Panc1 (cell line): ENCODE results near the gene AGRP. TPM values are rescaled to one million over a fixed set of nuclear protein-coding genes. Genes with fewer than 3 reads are reported as not detected.

Source experiments
- ATAC-seq: fragments of 200-7000 bp; cut with Tn5 transposase; 2 replicates; pipeline ENCODE4 v1.9.1; 2020; ENCODE audit warnings: mild to moderate bottlenecking, moderate library complexity
- BruUV-seq: library from RNA; stranded (reverse); fragments of 400-500 nt; replicated peaks from 2 replicates; lab custom pipeline; 2021; lab: Mats Ljungman, UMichigan
- CTCF ChIA-PET: fragments of 300-600 bp; sonication (Branson Sonifier 250); formaldehyde crosslinking; loops from one replicate; lab custom pipeline; 2022; ENCODE audit warnings: antibody characterized with exemption; lab: Charles Lee
- POLR2A ChIA-PET: fragments of 300-600 bp; sonication (Branson Sonifier 250); formaldehyde crosslinking; loops from one replicate; lab custom pipeline; 2022; ENCODE audit warnings: antibody characterized with exemption; lab: Charles Lee
- DNase-seq: peaks from one replicate; pipeline ENCODE4 v3.0.0-alpha.2; 2010; ENCODE audit warnings: low read depth, low spot score
- H3K27ac ChIP-seq: 2 replicates; pipeline ENCODE4 v1.5.1; 2011; ENCODE audit warnings: mild to moderate bottlenecking, low read length, inconsistent platforms
- H3K27me3 ChIP-seq: fragments of 200-500 bp; sonication (Bioruptor generic); 2 replicates; pipeline ENCODE4 v1.6.0; 2014; ENCODE audit warnings: low read length, inconsistent platforms; ENCODE audit not compliant: control insufficient read depth, insufficient read depth
- H3K36me3 ChIP-seq: fragments of 200-500 bp; sonication (Bioruptor generic); 2 replicates; pipeline ENCODE4 v1.5.1; 2014; ENCODE audit warnings: inconsistent platforms, mild to moderate bottlenecking, low read length, moderate library complexity; ENCODE audit not compliant: control insufficient read depth, insufficient read depth
- H3K4me1 ChIP-seq: 2 replicates; pipeline ENCODE4 v1.5.1; 2011; ENCODE audit warnings: inconsistent platforms, mild to moderate bottlenecking, low read length, moderate library complexity; ENCODE audit not compliant: control insufficient read depth, insufficient read depth
- H3K4me3 ChIP-seq, 2 experiments: 2 replicates each; pipeline ENCODE4 v1.5.1; 2011 to 2012; ENCODE audit warnings: low read depth in 2 of 2, low read length in 2 of 2, mild to moderate bottlenecking in 2 of 2, inconsistent platforms in 1 of 2, moderate library complexity in 1 of 2
- H3K9me3 ChIP-seq: fragments of 200-500 bp; sonication (Bioruptor generic); 2 replicates; pipeline ENCODE4 v1.5.1; 2014; ENCODE audit warnings: low read depth, mild to moderate bottlenecking, inconsistent platforms, low read length, moderate library complexity; ENCODE audit not compliant: control insufficient read depth, insufficient read depth
- POLR2AphosphoS5 ChIP-seq: IDR thresholded peaks from 2 replicates; pipeline ENCODE4 v1.6.1; 2012; ENCODE audit warnings: mild to moderate bottlenecking, low read depth, low read length, moderate library complexity
- SIN3A ChIP-seq: IDR thresholded peaks from 2 replicates; pipeline ENCODE4 v1.6.1; 2012; ENCODE audit warnings: low read depth, mild to moderate bottlenecking, low read length, moderate library complexity, borderline replicate concordance; ENCODE audit not compliant: insufficient read depth
- TCF7L2 ChIP-seq: IDR thresholded peaks from 2 replicates; pipeline ENCODE4 v1.6.1; 2011; ENCODE audit warnings: mild to moderate bottlenecking, low read depth, low read length, inconsistent platforms
- in situ Hi-C: cut with HindIII; loops from 2 replicates; pipeline ENCODE4 v1.10.0; 2016; ENCODE audit warnings: low sequenced_read_pairs, low pct_unique_long_range_greater_than_20kb
- intact Hi-C: fragments of 100-400 bp; cut with micrococcal nuclease; formaldehyde crosslinking; loops from one replicate; pipeline ENCODE4 v1.10.0; 2022; ENCODE audit not compliant: unreplicated experiment
- total RNA-seq: library from RNA; stranded (reverse); gene quantifications from one replicate; pipeline ENCODE4 v1.2.1, GENCODE V29; 2021; ENCODE audit not compliant: unreplicated experiment
- TF ChIP-seq, protein P1 (sequence below): fragments of 450-650 bp; IDR thresholded peaks from 2 replicates; pipeline ENCODE4 v1.5.1; 2017; ENCODE audit warnings: mild to moderate bottlenecking
- TF ChIP-seq, protein P2 (sequence below), 2 experiments: IDR thresholded peaks; 2 replicates each; pipeline ENCODE4 v1.6.1; 2011 to 2012; ENCODE audit warnings: low read depth in 2 of 2, control low read depth in 1 of 2, low read length in 1 of 2, mild to moderate bottlenecking in 1 of 2, moderate library complexity in 1 of 2; ENCODE audit not compliant: insufficient read depth in 1 of 2

The AGRP gene
- total RNA-seq, 1 experiment from 2014 or later = not detected

DNA sequence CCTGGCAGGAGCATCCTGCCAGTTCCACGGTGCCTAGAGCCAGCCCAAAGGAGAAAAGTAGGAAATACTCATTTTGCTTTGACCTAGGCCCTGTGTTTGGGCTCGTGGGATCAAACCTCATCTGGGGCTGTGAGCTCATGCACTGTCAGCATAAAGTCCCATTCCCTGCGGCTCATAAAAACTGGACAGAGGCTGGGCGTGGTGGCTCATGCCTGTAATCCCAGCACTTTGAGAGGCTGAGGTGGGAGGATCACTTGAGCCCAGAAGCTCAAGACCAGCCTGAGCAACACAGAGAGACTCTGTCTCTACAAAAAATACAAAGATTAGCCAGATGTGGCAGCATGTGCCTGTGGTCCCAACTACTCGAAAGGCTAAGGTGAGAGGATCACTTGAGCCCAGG lies 20.3 kb downstream of the AGRP start:
- TF ChIP-seq, protein P1, sequence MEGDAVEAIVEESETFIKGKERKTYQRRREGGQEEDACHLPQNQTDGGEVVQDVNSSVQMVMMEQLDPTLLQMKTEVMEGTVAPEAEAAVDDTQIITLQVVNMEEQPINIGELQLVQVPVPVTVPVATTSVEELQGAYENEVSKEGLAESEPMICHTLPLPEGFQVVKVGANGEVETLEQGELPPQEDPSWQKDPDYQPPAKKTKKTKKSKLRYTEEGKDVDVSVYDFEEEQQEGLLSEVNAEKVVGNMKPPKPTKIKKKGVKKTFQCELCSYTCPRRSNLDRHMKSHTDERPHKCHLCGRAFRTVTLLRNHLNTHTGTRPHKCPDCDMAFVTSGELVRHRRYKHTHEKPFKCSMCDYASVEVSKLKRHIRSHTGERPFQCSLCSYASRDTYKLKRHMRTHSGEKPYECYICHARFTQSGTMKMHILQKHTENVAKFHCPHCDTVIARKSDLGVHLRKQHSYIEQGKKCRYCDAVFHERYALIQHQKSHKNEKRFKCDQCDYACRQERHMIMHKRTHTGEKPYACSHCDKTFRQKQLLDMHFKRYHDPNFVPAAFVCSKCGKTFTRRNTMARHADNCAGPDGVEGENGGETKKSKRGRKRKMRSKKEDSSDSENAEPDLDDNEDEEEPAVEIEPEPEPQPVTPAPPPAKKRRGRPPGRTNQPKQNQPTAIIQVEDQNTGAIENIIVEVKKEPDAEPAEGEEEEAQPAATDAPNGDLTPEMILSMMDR = no peak
- no peak for TF ChIP-seq TCF7L2
- TF ChIP-seq SIN3A = no peak
- no peak for TF ChIP-seq POLR2AphosphoS5
- TF ChIP-seq, protein P2, sequence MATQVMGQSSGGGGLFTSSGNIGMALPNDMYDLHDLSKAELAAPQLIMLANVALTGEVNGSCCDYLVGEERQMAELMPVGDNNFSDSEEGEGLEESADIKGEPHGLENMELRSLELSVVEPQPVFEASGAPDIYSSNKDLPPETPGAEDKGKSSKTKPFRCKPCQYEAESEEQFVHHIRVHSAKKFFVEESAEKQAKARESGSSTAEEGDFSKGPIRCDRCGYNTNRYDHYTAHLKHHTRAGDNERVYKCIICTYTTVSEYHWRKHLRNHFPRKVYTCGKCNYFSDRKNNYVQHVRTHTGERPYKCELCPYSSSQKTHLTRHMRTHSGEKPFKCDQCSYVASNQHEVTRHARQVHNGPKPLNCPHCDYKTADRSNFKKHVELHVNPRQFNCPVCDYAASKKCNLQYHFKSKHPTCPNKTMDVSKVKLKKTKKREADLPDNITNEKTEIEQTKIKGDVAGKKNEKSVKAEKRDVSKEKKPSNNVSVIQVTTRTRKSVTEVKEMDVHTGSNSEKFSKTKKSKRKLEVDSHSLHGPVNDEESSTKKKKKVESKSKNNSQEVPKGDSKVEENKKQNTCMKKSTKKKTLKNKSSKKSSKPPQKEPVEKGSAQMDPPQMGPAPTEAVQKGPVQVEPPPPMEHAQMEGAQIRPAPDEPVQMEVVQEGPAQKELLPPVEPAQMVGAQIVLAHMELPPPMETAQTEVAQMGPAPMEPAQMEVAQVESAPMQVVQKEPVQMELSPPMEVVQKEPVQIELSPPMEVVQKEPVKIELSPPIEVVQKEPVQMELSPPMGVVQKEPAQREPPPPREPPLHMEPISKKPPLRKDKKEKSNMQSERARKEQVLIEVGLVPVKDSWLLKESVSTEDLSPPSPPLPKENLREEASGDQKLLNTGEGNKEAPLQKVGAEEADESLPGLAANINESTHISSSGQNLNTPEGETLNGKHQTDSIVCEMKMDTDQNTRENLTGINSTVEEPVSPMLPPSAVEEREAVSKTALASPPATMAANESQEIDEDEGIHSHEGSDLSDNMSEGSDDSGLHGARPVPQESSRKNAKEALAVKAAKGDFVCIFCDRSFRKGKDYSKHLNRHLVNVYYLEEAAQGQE (IDR thresholded peaks at IDR 0.05; ENCODE audit: insufficient read depth in 1 of 2, low read depth in 2 of 2, low read length in 1 of 2) = no peak
- ATAC-seq (no peak), DNase-seq (no peak)
- no peaks in the 10 kb centered on the region for H3K4me1 ChIP-seq
- no peaks in the 10 kb centered on the region for H3K9me3 ChIP-seq
- no peaks in the 10 kb centered on the region for H3K36me3 ChIP-seq
- CTCF ChIA-PET = interaction anchor here (0.7 kb wide), 1 partner anchor 53 kb away, joined by 4 read pairs; no protein-coding TSS in a partner anchor
- H3K27me3 ChIP-seq = no peaks in the 10 kb centered on the region
- POLR2A ChIA-PET = no interaction called here
- no peak overlapping the region for H3K27ac ChIP-seq
- intact Hi-C loops = no loop called here
- BruUV-seq = no TSS peak
- H3K4me3 ChIP-seq = no peak overlapping the region
- in situ Hi-C loops = no loop called here

- TF ChIP-seq TCF7L2 = no peak
- TF ChIP-seq, protein P2 (IDR thresholded peaks at IDR 0.05; ENCODE audit: insufficient read depth in 1 of 2, low read depth in 2 of 2, low read length in 1 of 2) = no peak
- no peak for TF ChIP-seq POLR2AphosphoS5
- TF ChIP-seq, protein P1 = no peak
- no peak for TF ChIP-seq SIN3A
- H3K4me3 ChIP-seq = no peak overlapping the region
- BruUV-seq = no TSS peak
- H3K27ac ChIP-seq = no peak overlapping the region
- in situ Hi-C loops (no loop called here), intact Hi-C loops (no loop called here)
- CTCF ChIA-PET = no interaction called here
- no peaks in the 10 kb centered on the region for H3K27me3 ChIP-seq
- ATAC-seq (no peak), DNase-seq (no peak)
- H3K4me1 ChIP-seq = no peaks in the 10 kb centered on the region
- POLR2A ChIA-PET = no interaction called here
- H3K9me3 ChIP-seq = no peaks in the 10 kb centered on the region
- H3K36me3 ChIP-seq = no peaks in the 10 kb centered on the region
Measured at GRCh38 chr16:67462279-67462655, 21.1 kb downstream of the AGRP start.
